Liver (tissue), 9 donors: ENCODE results near the gene RPUSD2. TPM values are rescaled to one million over a fixed set of nuclear protein-coding genes. Genes with fewer than 3 reads are reported as not detected.

ENCODE experiments used
- DNase-seq: peaks from one replicate; pipeline ENCODE4 v3.0.0-alpha.2; 2017; ENCODE audit warnings: low spot score
- H3K27ac ChIP-seq, 2 donors: one replicate each; pipeline ENCODE4 v1.7.0; 2013; ENCODE audit warnings: inconsistent platforms in 2 of 2, low read length in 2 of 2, control low read depth in 1 of 2, low read depth in 1 of 2, mild to moderate bottlenecking in 1 of 2
- H3K27me3 ChIP-seq, 4 donors: one replicate each; pipeline versions ENCODE4 v1.6.1 to v1.7.0; 2013; ENCODE audit warnings: low read length in 3 of 4, inconsistent platforms in 1 of 4, mild to moderate bottlenecking in 1 of 4, moderate library complexity in 1 of 4; ENCODE audit not compliant: control insufficient read depth in 4 of 4, insufficient read depth in 4 of 4
- H3K36me3 ChIP-seq, 4 donors: one replicate each; pipeline versions ENCODE4 v1.6.1 to v1.7.0; 2013; ENCODE audit warnings: low read length in 3 of 4, mild to moderate bottlenecking in 3 of 4, low read depth in 1 of 4, moderate library complexity in 1 of 4; ENCODE audit not compliant: control insufficient read depth in 4 of 4, insufficient read depth in 3 of 4
- H3K4me1 ChIP-seq, 4 donors: one replicate each; pipeline versions ENCODE4 v1.6.1 to v1.7.0; 2013; ENCODE audit warnings: low read length in 3 of 4, mild to moderate bottlenecking in 3 of 4, moderate library complexity in 1 of 4; ENCODE audit not compliant: control insufficient read depth in 4 of 4, insufficient read depth in 4 of 4
- H3K4me3 ChIP-seq, 3 donors: one replicate each; pipeline versions ENCODE4 v1.6.1 to v1.7.0; 2013; ENCODE audit warnings: low read length in 3 of 3, control low read depth in 1 of 3, low read depth in 1 of 3, mild to moderate bottlenecking in 1 of 3
- H3K9ac ChIP-seq, 2 donors: one replicate each; pipeline ENCODE4 v1.7.0; 2013; ENCODE audit warnings: low read length in 2 of 2, mild to moderate bottlenecking in 2 of 2, moderate library complexity in 2 of 2, control low read depth in 1 of 2, low read depth in 1 of 2
- H3K9me3 ChIP-seq, 4 donors: one replicate each; pipeline versions ENCODE4 v1.6.1 to v1.7.0; 2013; ENCODE audit warnings: low read length in 3 of 4; ENCODE audit not compliant: control insufficient read depth in 4 of 4
- CTCF ChIP-seq: fragments of 150-350 bp; IDR thresholded peaks from 2 replicates; pipeline ENCODE4 v1.5.1; 2017; ENCODE audit warnings: improper control_type of control experiment, low read depth, low read length; ENCODE audit not compliant: missing input control
- EGR1 ChIP-seq, 2 donors: IDR thresholded peaks; 2 replicates each; pipeline ENCODE4 v1.6.1; 2016 to 2018; ENCODE audit warnings: antibody characterized with exemption in 2 of 2, low read depth in 2 of 2
- FOXA2 ChIP-seq: IDR thresholded peaks from 2 replicates; pipeline ENCODE4 v1.6.1; 2016; ENCODE audit warnings: antibody characterized with exemption
- GABPA ChIP-seq, 2 donors: IDR thresholded peaks in 1 of 2; conservative IDR thresholded peaks in 1 of 2; 2 replicates each; pipeline ENCODE4 v1.6.1; 2016; ENCODE audit warnings: antibody characterized with exemption in 2 of 2, mild to moderate bottlenecking in 1 of 2, moderate library complexity in 1 of 2
- HNF4G ChIP-seq: IDR thresholded peaks from 2 replicates; pipeline ENCODE4 v1.6.1; 2016; ENCODE audit warnings: antibody characterized with exemption
- MAX ChIP-seq: IDR thresholded peaks from 2 replicates; pipeline ENCODE4 v1.6.1; 2016; ENCODE audit warnings: antibody characterized with exemption
- RAD21 ChIP-seq, 2 donors: IDR thresholded peaks; 2 replicates each; pipeline ENCODE4 v1.6.1; 2016; ENCODE audit warnings: antibody characterized with exemption in 2 of 2, mild to moderate bottlenecking in 2 of 2
- REST ChIP-seq: IDR thresholded peaks from 2 replicates; pipeline ENCODE4 v1.6.1; 2016; ENCODE audit warnings: antibody characterized with exemption, mild to moderate bottlenecking
- RXRA ChIP-seq, 2 donors: IDR thresholded peaks; 2 replicates each; pipeline ENCODE4 v1.6.1; 2017 to 2018; ENCODE audit warnings: antibody characterized with exemption in 2 of 2, mild to moderate bottlenecking in 1 of 2
- SP1 ChIP-seq: IDR thresholded peaks from 2 replicates; pipeline ENCODE4 v1.6.1; 2018; ENCODE audit warnings: antibody characterized with exemption, mild to moderate bottlenecking
- TAF1 ChIP-seq: conservative IDR thresholded peaks from 2 replicates; pipeline ENCODE4 v1.6.1; 2016; ENCODE audit warnings: antibody characterized with exemption, mild to moderate bottlenecking
- YY1 ChIP-seq: IDR thresholded peaks from 2 replicates; pipeline ENCODE4 v1.6.1; 2016; ENCODE audit warnings: antibody characterized with exemption, mild to moderate bottlenecking
- WGBS: extraction: QIAGEN DNeasy Blood & Tissue Kit; methylation state at CpG from one replicate; pipeline ENCODE4 v1.1.7; 2013; 5-methylcytosine and 5-hydroxymethylcytosine counted together
- polyA plus RNA-seq, 2 donors: library from polyadenylated mRNA; stranded (reverse) in 1 of 2; unstranded in 1 of 2; fragments of 200-250 nt in 1 of 2; fragments of >200 nt in 1 of 2; fragmentation: Nextera tagmentation in 1 of 2; extraction: Ambion mirVana in 1 of 2; gene quantifications; one replicate each; pipeline versions ENCODE4 v1.2.1 to v1.2.3, GENCODE V29; 2013 to 2015
- total RNA-seq, 2 donors: library from RNA; depleted of rRNA; stranded (reverse); fragments of >200 nt; gene quantifications; one replicate each; pipeline ENCODE4 v1.2.3, GENCODE V29; 2014
- TF ChIP-seq, protein P1 (sequence below): IDR thresholded peaks from 2 replicates; pipeline ENCODE4 v1.6.1; 2016; ENCODE audit warnings: antibody characterized with exemption
- donor health status: healthy.
- donor health status: healthy.
- donor health status: healthy.
- donor health status: healthy.
- donor health status: healthy.

The RPUSD2 gene
- total and polyA plus RNA-seq, 4 donors = 5.3 to 7.6 (median 6.6) TPM

- no peaks in the 10 kb centered on the region for H3K36me3 ChIP-seq
- DNase-seq = no peak
- H3K9me3 ChIP-seq = no peaks in the 10 kb centered on the region
- H3K4me3 ChIP-seq = no peak overlapping the region
- no peak overlapping the region for H3K27ac ChIP-seq
- no peak for TF ChIP-seq SP1
- TF ChIP-seq CTCF = no peak
- no peak for TF ChIP-seq RAD21 (IDR thresholded peaks at IDR 0.05)
- no peak for TF ChIP-seq REST
- TF ChIP-seq YY1 = no peak
- TF ChIP-seq MAX = no peak
- TF ChIP-seq TAF1 = no peak
- TF ChIP-seq HNF4G = no peak
- TF ChIP-seq FOXA2 = no peak
- no peak for TF ChIP-seq GABPA (IDR thresholded peaks at IDR 0.05 in 1 of 2, conservative IDR thresholded peaks at IDR 0.05 in 1 of 2)
- no peaks in the 10 kb centered on the region for H3K27me3 ChIP-seq
- peaks cover 0 to 4% (median 2%) of the 10 kb centered on the region in 4 donors for H3K4me1 ChIP-seq
- H3K9ac ChIP-seq = no peak overlapping the region
Observed at GRCh38 chr15:40523611-40524010, 45.5 kb upstream of the RPUSD2 start.

- Histone ChIP-seq H3K4me1 (no peaks in the 10 kb centered on the region), H3K36me3 (no peaks in the 10 kb centered on the region), H3K9ac (no peak overlapping the region), H3K27ac (no peak overlapping the region), H3K9me3 (no peaks in the 10 kb centered on the region), H3K4me3 (no peak overlapping the region), H3K27me3 (no peaks in the 10 kb centered on the region)
- WGBS = 96% methylated on average over 3 of the region's 3 CpGs
- no peak for TF ChIP-seq HNF4G
- TF ChIP-seq TAF1 = no peak
- TF ChIP-seq RXRA (IDR thresholded peaks at IDR 0.05) = no peak
- TF ChIP-seq EGR1 (IDR thresholded peaks at IDR 0.05; ENCODE audit: low read depth in 2 of 2) = no peak
- TF ChIP-seq, protein P1, sequence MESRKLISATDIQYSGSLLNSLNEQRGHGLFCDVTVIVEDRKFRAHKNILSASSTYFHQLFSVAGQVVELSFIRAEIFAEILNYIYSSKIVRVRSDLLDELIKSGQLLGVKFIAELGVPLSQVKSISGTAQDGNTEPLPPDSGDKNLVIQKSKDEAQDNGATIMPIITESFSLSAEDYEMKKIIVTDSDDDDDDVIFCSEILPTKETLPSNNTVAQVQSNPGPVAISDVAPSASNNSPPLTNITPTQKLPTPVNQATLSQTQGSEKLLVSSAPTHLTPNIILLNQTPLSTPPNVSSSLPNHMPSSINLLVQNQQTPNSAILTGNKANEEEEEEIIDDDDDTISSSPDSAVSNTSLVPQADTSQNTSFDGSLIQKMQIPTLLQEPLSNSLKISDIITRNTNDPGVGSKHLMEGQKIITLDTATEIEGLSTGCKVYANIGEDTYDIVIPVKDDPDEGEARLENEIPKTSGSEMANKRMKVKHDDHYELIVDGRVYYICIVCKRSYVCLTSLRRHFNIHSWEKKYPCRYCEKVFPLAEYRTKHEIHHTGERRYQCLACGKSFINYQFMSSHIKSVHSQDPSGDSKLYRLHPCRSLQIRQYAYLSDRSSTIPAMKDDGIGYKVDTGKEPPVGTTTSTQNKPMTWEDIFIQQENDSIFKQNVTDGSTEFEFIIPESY = no peak
- DNase-seq = no peak
Observed at GRCh38 chr15:40525855-40526254, 43.2 kb upstream of the RPUSD2 start.
